ENCODE measurements around the gene HSPA1A.
"Not testable (repeated sequence)": the region's sequence is repeated elsewhere in the genome, so short reads cannot be mapped to it uniquely, and the experiment has no call there.

The HSPA1A gene

GRCh38 chr6:31814677-31815024, 692 bp upstream of the HSPA1A start:
- in situ Hi-C loops (cut with HindIII; ENCODE audit: low sequenced_read_pairs) = no loop called here
- DNase-seq (ENCODE audit: low read depth, low spot score) = peak; percentile 98
- peak overlapping the region; percentile 62 for H3K4me3 ChIP-seq (ENCODE audit: low read depth, low read length)
- no peak for TF ChIP-seq CTCF (IDR thresholded peaks at IDR 0.05; ENCODE audit: low read depth, low read length)

GRCh38 chr6:31817133-31817928, 2.0 kb downstream of the HSPA1A start:
- DNase-seq (ENCODE audit: low read depth, low spot score); in situ Hi-C loops (cut with HindIII; ENCODE audit: low sequenced_read_pairs): not testable (repeated sequence)
- H3K4me3 ChIP-seq (ENCODE audit: low read depth, low read length) = peak overlapping the region; percentile 41

- in situ Hi-C loops (cut with HindIII; ENCODE audit: low sequenced_read_pairs); DNase-seq (ENCODE audit: low read depth, low spot score): not testable (repeated sequence)
- H3K4me3 ChIP-seq (ENCODE audit: low read depth, low read length) = peak overlapping the region; percentile 41
These were observed 2.7 kb downstream of the HSPA1A start for GRCh38 chr6:31817929-31818511.

GRCh38 chr6:31819871-31820299, 4.5 kb downstream of the HSPA1A start:
- in situ Hi-C loops (cut with HindIII; ENCODE audit: low sequenced_read_pairs) = no loop called here
- no peak overlapping the region for H3K4me3 ChIP-seq (ENCODE audit: low read depth, low read length)
- DNase-seq (ENCODE audit: low read depth, low spot score) = no peak
- no peak for TF ChIP-seq CTCF (IDR thresholded peaks at IDR 0.05; ENCODE audit: low read depth, low read length)

- in situ Hi-C loops (cut with HindIII; ENCODE audit: low sequenced_read_pairs); H3K4me3 ChIP-seq (ENCODE audit: low read depth, low read length); DNase-seq (ENCODE audit: low read depth, low spot score): not testable (repeated sequence)
These were observed 5.1 kb downstream of the HSPA1A start for GRCh38 chr6:31820399-31820798.

GRCh38 chr6:31821301-31822035, 6.1 kb downstream of the HSPA1A start:
- no peak for DNase-seq (ENCODE audit: low read depth, low spot score)
- H3K4me3 ChIP-seq (ENCODE audit: low read depth, low read length) = peak overlapping the region; percentile 58
- no peak for TF ChIP-seq CTCF (IDR thresholded peaks at IDR 0.05; ENCODE audit: low read depth, low read length)
- in situ Hi-C loops (cut with HindIII; ENCODE audit: low sequenced_read_pairs) = no loop called here

GRCh38 chr6:31822036-31822821, 6.9 kb downstream of the HSPA1A start:
- in situ Hi-C loops (cut with HindIII; ENCODE audit: low sequenced_read_pairs) = no loop called here

GRCh38 chr6:31823592-31824196, 8.4 kb downstream of the HSPA1A start:
- H3K4me3 ChIP-seq (ENCODE audit: low read depth, low read length); in situ Hi-C loops (cut with HindIII; ENCODE audit: low sequenced_read_pairs); DNase-seq (ENCODE audit: low read depth, low spot score): not testable (repeated sequence)

More at GRCh38 chr6:31822036-31822821, 6.9 kb downstream of the HSPA1A start:
- peak overlapping the region; percentile 58 for H3K4me3 ChIP-seq (ENCODE audit: low read depth, low read length)
- DNase-seq (ENCODE audit: low read depth, low spot score) = peak; percentile 77
- TF ChIP-seq CTCF (IDR thresholded peaks at IDR 0.05; ENCODE audit: low read depth, low read length) = no peak

All from astrocyte of the spinal cord (primary cell).